GM23338 (cell line): ENCODE measurements around the gene HOXA3. TPM values are rescaled to one million over a fixed set of nuclear protein-coding genes. Genes with fewer than 3 reads are reported as not detected.
A peak's percentile ranks its signal among the peaks of the same experiment; 100 is the strongest.

Experiments used
- ATAC-seq: fragments of 200-7000 bp; cut with Tn5 transposase; 3 replicates; pipeline ENCODE4 v1.9.1; 2020
- DNase-seq: peaks from one replicate; pipeline ENCODE4 v3.0.0-alpha.2; 2015; ENCODE audit warnings: low spot score
- H2AFZ ChIP-seq: fragments of 200-600 bp; sonication (generic); 2 replicates; pipeline ENCODE4 v1.8.0; 2016; ENCODE audit warnings: antibody characterized with exemption, mild to moderate bottlenecking, moderate library complexity
- H3F3A ChIP-seq: fragments of 200-600 bp; sonication (generic); replicated peaks from 2 replicates; pipeline ENCODE4 v1.8.0; 2017; ENCODE audit warnings: antibody characterized with exemption, mixed run types, low read depth
- H3K27ac ChIP-seq: fragments of 200-600 bp; sonication (generic); 2 replicates; pipeline ENCODE4 v1.6.1; 2016; ENCODE audit warnings: low read depth
- H3K27me3 ChIP-seq: fragments of 200-600 bp; sonication (generic); 2 replicates; pipeline ENCODE4 v1.8.0; 2016; ENCODE audit warnings: mild to moderate bottlenecking, mixed run types, moderate library complexity; ENCODE audit not compliant: insufficient read depth
- H3K36me3 ChIP-seq: fragments of 200-600 bp; sonication (generic); 2 replicates; pipeline ENCODE4 v1.8.0; 2016; ENCODE audit warnings: mild to moderate bottlenecking; ENCODE audit not compliant: insufficient read depth
- H3K4me1 ChIP-seq: fragments of 200-600 bp; sonication (generic); 2 replicates; pipeline ENCODE4 v1.8.0; 2016; ENCODE audit warnings: mild to moderate bottlenecking, moderate library complexity; ENCODE audit not compliant: insufficient read depth
- H3K4me2 ChIP-seq: fragments of 200-600 bp; sonication (generic); 2 replicates; pipeline ENCODE4 v1.7.1; 2017; ENCODE audit warnings: mixed run types
- H3K4me3 ChIP-seq: fragments of 200-600 bp; sonication (generic); 2 replicates; pipeline ENCODE4 v1.6.1; 2016; ENCODE audit warnings: mixed run types
- H3K79me2 ChIP-seq: fragments of 200-600 bp; sonication (generic); replicated peaks from 2 replicates; pipeline ENCODE4 v1.8.0; 2017; ENCODE audit warnings: mild to moderate bottlenecking; ENCODE audit not compliant: insufficient read depth
- H3K9me2 ChIP-seq: fragments of 200-600 bp; sonication (generic); 2 replicates; pipeline ENCODE4 v1.8.0; 2017; ENCODE audit not compliant: insufficient read depth
- H4K20me1 ChIP-seq: fragments of 200-600 bp; sonication (generic); replicated peaks from 2 replicates; pipeline ENCODE4 v1.8.0; 2017; ENCODE audit warnings: mild to moderate bottlenecking; ENCODE audit not compliant: insufficient read depth
- H3K27ac Mint-ChIP-seq: 2 replicates; pipeline ENCODE4 v1.8.0; 2020; ENCODE audit warnings: inconsistent platforms, mild to moderate bottlenecking, moderate library complexity, mixed read lengths
- H3K27me3 Mint-ChIP-seq: 3 replicates; pipeline ENCODE4 v1.8.0; 2022; ENCODE audit warnings: low read depth, mild to moderate bottlenecking, moderate library complexity, mixed read lengths, inconsistent platforms; ENCODE audit not compliant: insufficient read depth, poor library complexity
- H3K36me3 Mint-ChIP-seq: 3 replicates; pipeline ENCODE4 v1.8.0; 2021; ENCODE audit warnings: low read depth, mild to moderate bottlenecking, inconsistent platforms, moderate library complexity, mixed read lengths
- H3K4me1 Mint-ChIP-seq: 3 replicates; pipeline ENCODE4 v1.8.0; 2020; ENCODE audit warnings: mild to moderate bottlenecking, inconsistent platforms, mixed read lengths
- H3K4me3 Mint-ChIP-seq: 3 replicates; pipeline ENCODE4 v1.8.0; 2021; ENCODE audit warnings: moderate library complexity, mild to moderate bottlenecking, inconsistent platforms, mixed read lengths
- H3K9me3 Mint-ChIP-seq: 3 replicates; pipeline ENCODE4 v1.8.0; 2020; ENCODE audit warnings: moderate library complexity, mild to moderate bottlenecking, inconsistent platforms, mixed read lengths
- CREB1 ChIP-seq: fragments of 250-450 bp; sonication (Bioruptor Pico); IDR thresholded peaks from 2 replicates; pipeline ENCODE4 v1.5.0; 2020; ENCODE audit warnings: low read depth, mild to moderate bottlenecking, moderate library complexity
- CTCF ChIP-seq, 2 experiments: fragments of 200-600 bp in 1 of 2; sonication (generic) in 1 of 2; conservative IDR thresholded peaks; 2 replicates each; pipeline versions ENCODE4 v1.5.1 to v1.6.1; 2016 to 2017; ENCODE audit warnings: antibody characterized with exemption in 2 of 2, low read depth in 2 of 2, mild to moderate bottlenecking in 2 of 2, moderate library complexity in 1 of 2
- EZH2 ChIP-seq: fragments of 200-600 bp; sonication (generic); IDR thresholded peaks from one replicate; pipeline ENCODE4 v1.8.0; 2017; ENCODE audit warnings: antibody characterized with exemption, mild to moderate bottlenecking, low read depth; ENCODE audit not compliant: unreplicated experiment
- EZH2phosphoT487 ChIP-seq: fragments of 200-600 bp; sonication (generic); IDR thresholded peaks from one replicate; pipeline ENCODE4 v1.8.1; 2018; ENCODE audit warnings: antibody characterized with exemption; ENCODE audit not compliant: unreplicated experiment
- JUNB ChIP-seq: IDR thresholded peaks from one replicate; pipeline ENCODE4 v1.6.1; 2016; ENCODE audit warnings: antibody characterized with exemption; ENCODE audit not compliant: unreplicated experiment
- NANOG ChIP-seq: IDR thresholded peaks from 2 replicates; pipeline ENCODE4 v1.6.1; 2016; ENCODE audit warnings: antibody characterized with exemption, borderline replicate concordance
- POLR2AphosphoS5 ChIP-seq: IDR thresholded peaks from 2 replicates; pipeline ENCODE4 v1.6.1; 2016; ENCODE audit warnings: antibody characterized with exemption, low read depth
- REST ChIP-seq: IDR thresholded peaks from one replicate; pipeline ENCODE4 v1.6.1; 2018; ENCODE audit warnings: antibody characterized with exemption; ENCODE audit not compliant: unreplicated experiment
- STAT1 ChIP-seq: IDR thresholded peaks from one replicate; pipeline ENCODE4 v1.6.1; 2016; ENCODE audit warnings: antibody characterized with exemption; ENCODE audit not compliant: unreplicated experiment
- ZNF114 ChIP-seq: fragments of 250-450 bp; sonication (Bioruptor Pico); IDR thresholded peaks from 2 replicates; pipeline ENCODE4 v1.5.0; 2020; ENCODE audit warnings: mild to moderate bottlenecking, moderate library complexity
- ZNF331 ChIP-seq: fragments of 250-450 bp; sonication (Bioruptor Pico); IDR thresholded peaks from 2 replicates; pipeline ENCODE4 v1.5.0; 2020; ENCODE audit warnings: low read depth, mild to moderate bottlenecking, moderate library complexity
- polyA plus RNA-seq: library from polyadenylated mRNA; unstranded; fragments of >200 nt; fragmentation: Nextera tagmentation; extraction: Ambion mirVana; gene quantifications from 2 replicates; pipeline ENCODE4 v1.2.1, GENCODE V29; 2016
- total RNA-seq: library from RNA; depleted of rRNA; stranded (reverse); fragments of >200 nt; shearing (Covaris generic); gene quantifications from 2 replicates; pipeline ENCODE4 v1.2.3, GENCODE V29; 2014
- TF ChIP-seq, protein P1 (sequence below): IDR thresholded peaks from 2 replicates; pipeline ENCODE4 v1.6.1; 2016; ENCODE audit warnings: antibody characterized with exemption
- TF ChIP-seq, protein P2 (sequence below): fragments of 250-450 bp; sonication (Bioruptor Pico); IDR thresholded peaks from 2 replicates; pipeline ENCODE4 v1.5.0; 2020; ENCODE audit warnings: mild to moderate bottlenecking, moderate library complexity

Gene HOXA3
- total and polyA plus RNA-seq, 2 experiments from 2014 or later: not detected

- no peak overlapping the region for H3K27ac Mint-ChIP-seq
- H3K4me3 Mint-ChIP-seq: peak overlapping the region; percentile 24
- H3K27me3 ChIP-seq: peaks cover 100% of the 10 kb centered on the region
- H3K4me2 ChIP-seq: peak overlapping the region; percentile 62
- H3K4me3 ChIP-seq: peak overlapping the region; percentile 36
- TF ChIP-seq STAT1: no peak
- TF ChIP-seq EZH2: peak; percentile 89
- no peak for TF ChIP-seq POLR2AphosphoS5
- no peak for TF ChIP-seq EZH2phosphoT487
- peak; percentile 79 to 93 for TF ChIP-seq CTCF (conservative IDR thresholded peaks at IDR 0.05; ENCODE audit: low read depth in 2 of 2)
- no peak for TF ChIP-seq ZNF331
- no peak for TF ChIP-seq ZNF114 (CRISPR knock-in tag)
- no peak for TF ChIP-seq CREB1 (CRISPR knock-in tag)
- TF ChIP-seq JUNB: no peak
- TF ChIP-seq, protein P1, sequence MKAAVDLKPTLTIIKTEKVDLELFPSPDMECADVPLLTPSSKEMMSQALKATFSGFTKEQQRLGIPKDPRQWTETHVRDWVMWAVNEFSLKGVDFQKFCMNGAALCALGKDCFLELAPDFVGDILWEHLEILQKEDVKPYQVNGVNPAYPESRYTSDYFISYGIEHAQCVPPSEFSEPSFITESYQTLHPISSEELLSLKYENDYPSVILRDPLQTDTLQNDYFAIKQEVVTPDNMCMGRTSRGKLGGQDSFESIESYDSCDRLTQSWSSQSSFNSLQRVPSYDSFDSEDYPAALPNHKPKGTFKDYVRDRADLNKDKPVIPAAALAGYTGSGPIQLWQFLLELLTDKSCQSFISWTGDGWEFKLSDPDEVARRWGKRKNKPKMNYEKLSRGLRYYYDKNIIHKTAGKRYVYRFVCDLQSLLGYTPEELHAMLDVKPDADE: no peak
- TF ChIP-seq REST: no peak
- TF ChIP-seq, protein P2, sequence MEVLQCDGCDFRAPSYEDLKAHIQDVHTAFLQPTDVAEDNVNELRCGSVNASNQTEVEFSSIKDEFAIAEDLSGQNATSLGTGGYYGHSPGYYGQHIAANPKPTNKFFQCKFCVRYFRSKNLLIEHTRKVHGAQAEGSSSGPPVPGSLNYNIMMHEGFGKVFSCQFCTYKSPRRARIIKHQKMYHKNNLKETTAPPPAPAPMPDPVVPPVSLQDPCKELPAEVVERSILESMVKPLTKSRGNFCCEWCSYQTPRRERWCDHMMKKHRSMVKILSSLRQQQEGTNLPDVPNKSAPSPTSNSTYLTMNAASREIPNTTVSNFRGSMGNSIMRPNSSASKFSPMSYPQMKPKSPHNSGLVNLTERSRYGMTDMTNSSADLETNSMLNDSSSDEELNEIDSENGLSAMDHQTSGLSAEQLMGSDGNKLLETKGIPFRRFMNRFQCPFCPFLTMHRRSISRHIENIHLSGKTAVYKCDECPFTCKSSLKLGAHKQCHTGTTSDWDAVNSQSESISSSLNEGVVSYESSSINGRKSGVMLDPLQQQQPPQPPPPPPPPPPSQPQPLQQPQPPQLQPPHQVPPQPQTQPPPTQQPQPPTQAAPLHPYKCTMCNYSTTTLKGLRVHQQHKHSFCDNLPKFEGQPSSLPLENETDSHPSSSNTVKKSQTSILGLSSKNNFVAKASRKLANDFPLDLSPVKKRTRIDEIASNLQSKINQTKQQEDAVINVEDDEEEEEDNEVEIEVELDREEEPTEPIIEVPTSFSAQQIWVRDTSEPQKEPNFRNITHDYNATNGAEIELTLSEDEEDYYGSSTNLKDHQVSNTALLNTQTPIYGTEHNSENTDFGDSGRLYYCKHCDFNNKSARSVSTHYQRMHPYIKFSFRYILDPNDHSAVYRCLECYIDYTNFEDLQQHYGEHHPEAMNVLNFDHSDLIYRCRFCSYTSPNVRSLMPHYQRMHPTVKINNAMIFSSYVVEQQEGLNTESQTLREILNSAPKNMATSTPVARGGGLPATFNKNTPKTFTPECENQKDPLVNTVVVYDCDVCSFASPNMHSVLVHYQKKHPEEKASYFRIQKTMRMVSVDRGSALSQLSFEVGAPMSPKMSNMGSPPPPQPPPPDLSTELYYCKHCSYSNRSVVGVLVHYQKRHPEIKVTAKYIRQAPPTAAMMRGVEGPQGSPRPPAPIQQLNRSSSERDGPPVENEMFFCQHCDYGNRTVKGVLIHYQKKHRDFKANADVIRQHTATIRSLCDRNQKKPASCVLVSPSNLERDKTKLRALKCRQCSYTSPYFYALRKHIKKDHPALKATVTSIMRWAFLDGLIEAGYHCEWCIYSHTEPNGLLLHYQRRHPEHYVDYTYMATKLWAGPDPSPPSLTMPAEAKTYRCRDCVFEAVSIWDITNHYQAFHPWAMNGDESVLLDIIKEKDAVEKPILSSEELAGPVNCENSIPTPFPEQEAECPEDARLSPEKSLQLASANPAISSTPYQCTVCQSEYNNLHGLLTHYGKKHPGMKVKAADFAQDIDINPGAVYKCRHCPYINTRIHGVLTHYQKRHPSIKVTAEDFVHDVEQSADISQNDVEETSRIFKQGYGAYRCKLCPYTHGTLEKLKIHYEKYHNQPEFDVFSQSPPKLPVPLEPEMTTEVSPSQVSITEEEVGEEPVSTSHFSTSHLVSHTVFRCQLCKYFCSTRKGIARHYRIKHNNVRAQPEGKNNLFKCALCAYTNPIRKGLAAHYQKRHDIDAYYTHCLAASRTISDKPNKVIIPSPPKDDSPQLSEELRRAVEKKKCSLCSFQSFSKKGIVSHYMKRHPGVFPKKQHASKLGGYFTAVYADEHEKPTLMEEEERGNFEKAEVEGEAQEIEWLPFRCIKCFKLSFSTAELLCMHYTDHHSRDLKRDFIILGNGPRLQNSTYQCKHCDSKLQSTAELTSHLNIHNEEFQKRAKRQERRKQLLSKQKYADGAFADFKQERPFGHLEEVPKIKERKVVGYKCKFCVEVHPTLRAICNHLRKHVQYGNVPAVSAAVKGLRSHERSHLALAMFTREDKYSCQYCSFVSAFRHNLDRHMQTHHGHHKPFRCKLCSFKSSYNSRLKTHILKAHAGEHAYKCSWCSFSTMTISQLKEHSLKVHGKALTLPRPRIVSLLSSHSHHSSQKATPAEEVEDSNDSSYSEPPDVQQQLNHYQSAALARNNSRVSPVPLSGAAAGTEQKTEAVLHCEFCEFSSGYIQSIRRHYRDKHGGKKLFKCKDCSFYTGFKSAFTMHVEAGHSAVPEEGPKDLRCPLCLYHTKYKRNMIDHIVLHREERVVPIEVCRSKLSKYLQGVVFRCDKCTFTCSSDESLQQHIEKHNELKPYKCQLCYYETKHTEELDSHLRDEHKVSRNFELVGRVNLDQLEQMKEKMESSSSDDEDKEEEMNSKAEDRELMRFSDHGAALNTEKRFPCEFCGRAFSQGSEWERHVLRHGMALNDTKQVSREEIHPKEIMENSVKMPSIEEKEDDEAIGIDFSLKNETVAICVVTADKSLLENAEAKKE (CRISPR knock-in tag): no peak
- no peak for TF ChIP-seq NANOG
- H3K9me3 Mint-ChIP-seq: peaks cover 7% of the 10 kb centered on the region; the same call in 1 of the 3 replicates
- peaks cover 100% of the 10 kb centered on the region for H3K27me3 Mint-ChIP-seq
- no peak overlapping the region for H3K27ac ChIP-seq
- ATAC-seq (peak; percentile 58), DNase-seq (peak; percentile 89)
- H3K36me3 Mint-ChIP-seq: no peaks in the 10 kb centered on the region
- H4K20me1 ChIP-seq: peaks cover 66% of the 10 kb centered on the region
- no peaks in the 10 kb centered on the region for H3K9me2 ChIP-seq
- peaks cover 40% of the 10 kb centered on the region for H3K4me1 ChIP-seq
- no peaks in the 10 kb centered on the region for H3K79me2 ChIP-seq
- H3F3A ChIP-seq: peaks cover 39% of the 10 kb centered on the region
- no peak overlapping the region for H2AFZ ChIP-seq
- no peaks in the 10 kb centered on the region for H3K36me3 ChIP-seq
- H3K4me1 Mint-ChIP-seq: peaks cover 24% of the 10 kb centered on the region
Measured at GRCh38 chr7:27179503-27180430, 27.4 kb upstream of the HOXA3 start.
